NOMO-1 (cell line): ENCODE results near the gene ZNF416.
A peak's percentile ranks its signal among the peaks of the same experiment; 100 is the strongest.

Experiments used
- DNase-seq, 2 experiments: peaks; one replicate each; lab custom pipeline; 2025; ENCODE audit not compliant: unreplicated experiment in 2 of 2; lab: John Stamatoyannopoulos, UW

The ZNF416 gene

DNA sequence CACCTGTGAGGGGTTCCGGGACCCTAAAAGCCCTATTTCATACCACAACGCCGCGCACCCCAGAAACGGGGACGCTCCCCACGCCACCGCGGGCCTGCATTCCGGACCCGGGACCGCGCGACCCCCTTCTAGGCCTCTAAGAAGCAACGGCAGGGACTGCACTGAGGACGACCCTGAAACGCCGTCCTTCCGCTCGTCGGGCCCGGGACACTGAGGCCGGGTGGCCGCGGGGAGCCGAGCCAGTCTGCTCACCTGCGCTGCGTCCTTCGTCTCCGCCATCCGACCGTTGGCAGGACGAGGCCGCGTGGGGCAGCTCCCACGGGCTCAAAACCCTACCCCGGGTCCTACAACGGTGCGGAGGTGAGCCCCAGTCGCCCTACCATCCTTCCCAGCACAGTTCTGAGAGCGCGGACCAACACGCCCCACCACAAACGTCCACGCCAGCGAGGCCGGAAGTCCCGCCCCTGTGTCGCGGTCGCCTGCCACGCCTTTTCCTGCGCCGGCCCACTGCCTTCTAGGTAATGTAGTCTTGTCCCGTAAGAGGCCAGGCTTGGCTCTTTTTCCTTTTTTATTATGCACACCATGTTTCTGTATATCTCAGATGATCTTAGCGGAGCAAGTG, 19.2 kb downstream of the ZNF416 start, which contains the start of gene ZNF550:
Gene ZNF550, minus strand, starts transcription at position 460 of the 622 bp plus-strand sequence. Its CDS starts 181 bp downstream, at position 279.
- DNase-seq = peak; percentile 83 to 89

DNA sequence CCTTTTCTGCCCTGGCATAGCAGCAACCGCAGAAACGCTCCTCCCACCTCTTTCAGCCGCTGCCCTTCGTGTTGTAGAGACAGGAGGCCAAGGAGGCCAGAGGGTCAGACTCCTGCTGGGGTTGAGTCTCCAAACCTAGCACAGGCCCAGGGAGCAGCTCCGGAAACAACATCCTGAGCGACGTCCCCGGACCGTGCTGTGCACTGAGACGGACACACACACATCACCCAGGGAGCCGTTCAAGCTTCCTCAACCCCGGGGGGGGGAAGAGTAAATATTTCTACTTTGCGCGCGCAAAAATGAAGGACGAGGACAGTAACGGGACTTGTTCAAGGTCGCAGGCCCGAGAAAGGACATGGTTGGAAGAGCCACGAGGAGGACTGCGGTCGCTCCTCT, 19.7 kb downstream of the ZNF416 start:
- peak in 1 of 2 experiments; percentile 12 for DNase-seq

DNA sequence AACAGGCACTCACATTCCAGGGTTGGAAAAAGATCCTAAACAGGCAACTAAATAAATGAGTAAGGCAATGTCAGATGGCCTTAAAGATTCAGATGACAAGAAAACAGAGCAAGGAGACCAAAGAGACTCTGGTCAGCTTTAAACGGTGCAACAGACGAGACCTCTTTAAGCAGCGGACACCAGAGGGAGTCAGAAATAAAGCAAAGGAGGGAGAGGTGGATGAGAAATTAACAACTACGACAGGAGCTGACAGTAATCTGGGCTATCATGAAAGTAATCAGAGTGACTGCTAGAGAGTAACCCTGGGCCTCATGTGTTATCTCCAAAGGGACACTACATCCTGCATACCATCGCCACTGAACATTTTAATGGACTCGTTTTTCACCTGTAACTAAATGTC, 20.2 kb downstream of the ZNF416 start:
- DNase-seq = no peak

DNA sequence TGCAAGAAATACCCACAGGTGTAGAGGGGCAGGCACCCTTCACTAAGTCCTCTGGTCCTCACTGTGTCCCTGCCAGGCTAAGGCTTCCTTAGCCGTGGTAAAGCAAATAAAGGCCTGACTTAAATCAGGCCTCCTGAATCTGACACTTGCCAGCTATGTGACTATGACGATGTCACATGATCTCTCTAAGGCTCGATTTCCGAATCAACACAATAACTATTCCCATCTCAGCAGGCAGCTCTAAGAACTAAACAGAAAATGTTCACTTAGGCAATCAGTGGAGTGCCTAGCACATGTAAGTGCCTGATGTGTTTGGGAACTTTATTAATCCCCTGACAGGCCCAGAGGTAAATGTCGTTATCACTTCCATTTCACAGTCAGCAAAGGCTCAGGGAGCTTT, 21.1 kb downstream of the ZNF416 start:
- DNase-seq = no peak

DNA sequence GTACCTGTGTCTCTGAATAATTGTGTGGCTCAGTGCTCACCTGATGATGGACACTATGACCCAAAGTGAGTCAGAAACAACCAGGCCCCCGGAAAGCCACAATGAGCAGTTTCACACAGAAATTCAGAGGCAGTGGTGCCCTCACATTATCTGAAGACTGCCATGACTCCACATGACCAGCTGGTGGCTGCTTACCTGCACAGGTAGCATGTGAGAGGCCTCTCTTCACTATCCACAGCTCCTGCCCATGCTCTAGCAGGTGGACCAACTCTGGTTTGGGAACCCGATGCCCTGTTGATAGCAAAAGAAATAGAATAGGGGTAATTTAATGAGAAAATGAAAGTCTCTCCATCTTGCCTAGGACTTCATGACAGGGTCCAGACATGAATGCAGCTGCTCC, 26.3 kb downstream of the ZNF416 start:
- DNase-seq = no peak

DNA sequence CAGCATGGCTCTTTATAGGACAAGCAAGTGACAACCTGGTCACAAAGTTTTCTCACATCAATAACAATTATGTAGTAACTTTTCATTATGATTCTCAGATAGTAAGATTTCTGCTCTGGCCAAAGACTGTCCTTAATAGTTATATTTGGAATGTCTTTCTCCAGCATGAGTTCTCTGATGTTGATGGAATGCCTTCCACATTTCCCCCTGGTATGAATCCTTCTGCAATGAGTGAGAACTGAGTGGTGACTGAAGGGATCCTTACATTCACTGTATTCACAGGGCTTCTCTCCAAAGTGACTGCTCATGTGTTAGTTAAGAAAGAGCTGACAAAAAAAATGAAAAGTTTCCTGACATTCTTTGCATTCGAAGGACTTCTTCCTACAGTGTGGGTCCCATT, 32.2 kb downstream of the ZNF416 start:
- no peak for DNase-seq

DNA sequence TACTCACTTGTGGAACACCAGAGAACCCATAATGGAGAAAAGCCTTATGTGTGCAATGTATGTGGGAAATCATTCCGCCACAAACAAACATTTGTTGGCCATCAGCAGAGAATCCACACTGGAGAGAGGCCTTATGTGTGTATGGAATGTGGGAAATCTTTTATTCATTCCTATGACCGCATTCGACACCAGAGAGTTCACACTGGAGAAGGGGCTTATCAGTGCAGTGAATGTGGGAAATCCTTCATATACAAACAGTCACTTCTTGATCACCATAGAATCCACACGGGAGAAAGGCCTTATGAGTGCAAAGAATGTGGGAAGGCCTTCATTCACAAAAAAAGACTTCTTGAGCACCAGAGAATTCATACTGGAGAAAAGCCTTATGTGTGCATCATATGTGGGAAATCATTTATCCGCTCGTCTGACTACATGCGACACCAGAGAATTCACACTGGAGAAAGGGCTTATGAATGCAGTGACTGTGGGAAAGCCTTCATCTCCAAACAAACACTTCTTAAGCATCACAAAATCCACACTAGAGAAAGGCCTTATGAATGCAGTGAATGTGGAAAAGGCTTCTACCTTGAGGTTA, 40.7 kb downstream of the ZNF416 start:
- no peak for DNase-seq

DNA sequence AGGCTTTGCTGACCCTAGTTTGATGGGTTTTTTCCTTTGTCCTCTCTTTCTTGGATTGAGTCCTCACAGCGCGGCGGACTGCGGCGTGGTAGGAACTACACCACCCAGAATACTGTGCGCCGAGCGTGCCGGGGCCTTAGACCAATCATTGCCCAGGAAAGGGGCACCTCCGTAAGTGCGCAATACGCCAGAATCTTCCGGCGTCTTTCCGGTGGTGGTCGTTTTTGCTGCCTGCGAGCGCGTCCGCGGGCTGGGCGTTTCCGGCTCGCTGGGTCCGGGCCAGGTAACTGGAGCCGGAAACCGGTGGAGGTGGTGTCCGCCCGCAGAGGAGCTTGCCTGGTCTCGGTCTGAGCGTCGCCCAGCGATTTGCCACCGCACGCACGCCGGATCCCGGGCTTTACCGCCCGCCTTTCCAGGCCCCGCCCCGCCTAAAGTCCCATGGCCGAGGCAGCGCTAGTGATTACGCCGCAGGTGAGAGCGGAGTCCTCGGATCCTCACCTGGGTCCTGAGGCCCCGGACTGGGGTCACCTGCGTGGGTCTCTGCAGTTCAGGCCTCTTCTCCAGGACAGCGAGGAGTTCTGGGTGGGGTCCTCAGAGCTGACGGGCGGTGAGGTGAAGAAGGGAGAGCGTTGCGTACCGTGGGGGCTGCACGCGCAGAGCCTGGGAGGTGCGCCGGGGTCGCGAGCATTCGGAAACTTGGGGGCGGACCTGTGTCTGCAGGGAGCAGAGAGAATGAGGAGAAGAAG, 51.4 kb downstream of the ZNF416 start, which contains the start of gene ZNF549:
Gene ZNF549, plus strand, starts transcription at position 221 of the 746 bp plus-strand sequence. Its CDS starts 218 bp downstream, at position 439.
- peak; percentile 55 to 69 for DNase-seq
